HEK293 (cell line): ENCODE measurements around the gene CTDSPL2.
A peak's percentile ranks its signal among the peaks of the same experiment; 100 is the strongest.
"Not testable (repeated sequence)": the region's sequence is repeated elsewhere in the genome, so short reads cannot be mapped to it uniquely, and the experiment has no call there.

Experiments used
- CTCF ChIA-PET: fragments of 350-600 bp; formaldehyde crosslinking; extraction: SDS; loops from one replicate; lab custom pipeline; 2021; ENCODE audit warnings: antibody characterized with exemption; lab: Yijun Ruan, JAX
- POLR2A ChIA-PET: fragments of 300-600 bp; formaldehyde crosslinking; extraction: SDS; loops from one replicate; lab custom pipeline; 2020; ENCODE audit warnings: antibody characterized with exemption, inconsistent platforms; lab: Yijun Ruan, JAX
- H3K27ac ChIP-seq: fragments of 200-500 bp; sonication (Bioruptor generic); 2 replicates; pipeline ENCODE4 v1.5.1; 2014; ENCODE audit warnings: low read depth, low read length, control low read depth, inconsistent platforms; ENCODE audit errors: extremely low read depth
- H3K36me3 ChIP-seq, 2 experiments: fragments of 200-500 bp in 1 of 2; sonication (Bioruptor generic) in 1 of 2; 1 replicate in 1 of 2; 2 replicates in 1 of 2; pipeline ENCODE4 v1.5.1; 2014 to 2017; ENCODE audit warnings: inconsistent platforms in 2 of 2, low read length in 2 of 2; ENCODE audit not compliant: control insufficient read depth in 2 of 2, insufficient read depth in 1 of 2
- H3K4me1 ChIP-seq: fragments of 200-500 bp; sonication (Bioruptor generic); 2 replicates; pipeline ENCODE4 v1.5.1; 2014; ENCODE audit warnings: mild to moderate bottlenecking, low read length, inconsistent platforms; ENCODE audit not compliant: control insufficient read depth, insufficient read depth
- H3K4me3 ChIP-seq: 2 replicates; pipeline ENCODE4 v1.5.1; 2011; ENCODE audit warnings: low read depth, mild to moderate bottlenecking, control low read depth, low read length, moderate library complexity
- H3K9me3 ChIP-seq: fragments of 200-500 bp; sonication (Bioruptor generic); 2 replicates; pipeline ENCODE4 v1.5.1; 2014; ENCODE audit warnings: low read depth, low read length, inconsistent platforms; ENCODE audit not compliant: control insufficient read depth, insufficient read depth
- BCL11A ChIP-seq: fragments of 450-650 bp; formaldehyde crosslinking; IDR thresholded peaks from 2 replicates; pipeline ENCODE4 v1.5.1; 2016; ENCODE audit warnings: low read depth, missing biosample characterization, missing genetic modification characterization
- BCL6B ChIP-seq: fragments of 450-650 bp; formaldehyde crosslinking; IDR thresholded peaks from 2 replicates; pipeline ENCODE4 v1.5.1; 2017; ENCODE audit warnings: missing biosample characterization, missing genetic modification characterization
- GLIS2 ChIP-seq: fragments of 450-650 bp; formaldehyde crosslinking; IDR thresholded peaks from 2 replicates; pipeline ENCODE4 v1.5.1; 2016; ENCODE audit warnings: missing biosample characterization, missing genetic modification characterization
- HOXA7 ChIP-seq: sonication (generic); formaldehyde crosslinking; IDR thresholded peaks from 2 replicates; pipeline ENCODE4 v1.8.1; 2022; ENCODE audit warnings: missing genetic modification reagents, borderline replicate concordance
- KLF1 ChIP-seq: fragments of 450-650 bp; formaldehyde crosslinking; IDR thresholded peaks from 2 replicates; pipeline ENCODE4 v1.5.1; 2016; ENCODE audit warnings: missing biosample characterization, missing genetic modification characterization
- MZF1 ChIP-seq: fragments of 450-650 bp; formaldehyde crosslinking; IDR thresholded peaks from 2 replicates; pipeline ENCODE4 v1.5.1; 2017; ENCODE audit warnings: missing biosample characterization, missing genetic modification characterization, borderline replicate concordance
- SCRT2 ChIP-seq: fragments of 450-650 bp; formaldehyde crosslinking; IDR thresholded peaks from 2 replicates; pipeline ENCODE4 v1.5.1; 2016; ENCODE audit warnings: missing biosample characterization, missing genetic modification characterization
- TSHZ1 ChIP-seq: fragments of 450-650 bp; formaldehyde crosslinking; IDR thresholded peaks from 2 replicates; pipeline ENCODE4 v1.5.1; 2016; ENCODE audit warnings: missing biosample characterization, missing genetic modification characterization, borderline replicate concordance
- ZBTB17 ChIP-seq: fragments of 450-650 bp; formaldehyde crosslinking; IDR thresholded peaks from 2 replicates; pipeline ENCODE4 v1.5.1; 2016; ENCODE audit warnings: missing biosample characterization, missing genetic modification characterization
- ZFHX2 ChIP-seq: fragments of 450-650 bp; formaldehyde crosslinking; conservative IDR thresholded peaks from 2 replicates; pipeline ENCODE4 v1.5.1; 2016; ENCODE audit warnings: missing biosample characterization, missing genetic modification characterization
- ZNF121 ChIP-seq: fragments of 450-650 bp; formaldehyde crosslinking; IDR thresholded peaks from 2 replicates; pipeline ENCODE4 v1.5.1; 2016; ENCODE audit warnings: missing biosample characterization, missing genetic modification characterization
- ZNF16 ChIP-seq: fragments of 450-650 bp; formaldehyde crosslinking; IDR thresholded peaks from 2 replicates; pipeline ENCODE4 v1.5.1; 2016; ENCODE audit warnings: low read depth, missing biosample characterization, missing genetic modification characterization
- ZNF302 ChIP-seq: fragments of 450-650 bp; formaldehyde crosslinking; IDR thresholded peaks from 2 replicates; pipeline ENCODE4 v1.5.1; 2016; ENCODE audit warnings: missing biosample characterization, missing genetic modification characterization, low read depth
- ZNF311 ChIP-seq: fragments of 450-650 bp; formaldehyde crosslinking; IDR thresholded peaks from 2 replicates; pipeline ENCODE4 v1.5.1; 2017; ENCODE audit warnings: missing biosample characterization, missing genetic modification characterization, borderline replicate concordance
- ZNF354C ChIP-seq: fragments of 450-650 bp; formaldehyde crosslinking; IDR thresholded peaks from 2 replicates; pipeline ENCODE4 v1.5.1; 2016; ENCODE audit warnings: missing biosample characterization, missing genetic modification characterization, low read depth, borderline replicate concordance
- ZNF449 ChIP-seq: fragments of 450-650 bp; formaldehyde crosslinking; IDR thresholded peaks from 2 replicates; pipeline ENCODE4 v1.5.1; 2017; ENCODE audit warnings: missing biosample characterization, mild to moderate bottlenecking, missing genetic modification characterization, moderate library complexity
- ZNF473 ChIP-seq: fragments of 450-650 bp; formaldehyde crosslinking; IDR thresholded peaks from 2 replicates; pipeline ENCODE4 v1.5.1; 2017; ENCODE audit warnings: missing biosample characterization, missing genetic modification characterization
- ZNF510 ChIP-seq: fragments of 450-650 bp; formaldehyde crosslinking; IDR thresholded peaks from 2 replicates; pipeline ENCODE4 v1.5.1; 2018; ENCODE audit warnings: mild to moderate bottlenecking, missing genetic modification characterization, missing biosample characterization; ENCODE audit not compliant: insufficient replicate concordance
- ZNF530 ChIP-seq: fragments of 450-650 bp; formaldehyde crosslinking; IDR thresholded peaks from 2 replicates; pipeline ENCODE4 v1.5.1; 2016; ENCODE audit warnings: low read depth, missing biosample characterization, missing genetic modification characterization
- ZNF843 ChIP-seq: fragments of 450-650 bp; formaldehyde crosslinking; IDR thresholded peaks from 2 replicates; pipeline ENCODE4 v1.5.1; 2016; ENCODE audit warnings: missing biosample characterization, missing genetic modification characterization
- ZXDB ChIP-seq: fragments of 450-650 bp; formaldehyde crosslinking; IDR thresholded peaks from 2 replicates; pipeline ENCODE4 v1.5.1; 2016; ENCODE audit warnings: missing biosample characterization, missing genetic modification characterization

CTDSPL2 gene

GRCh38 chr15:44554934-44555723 lies 127.7 kb downstream of the CTDSPL2 start:
- Histone ChIP-seq H3K9me3 (no peaks in the 10 kb centered on the region), H3K36me3 (peaks cover 42 to 79% of the 10 kb centered on the region in 2 experiments), H3K27ac (no peak overlapping the region), H3K4me3 (no peak overlapping the region), H3K4me1 (no peaks in the 10 kb centered on the region)
- ChIA-PET POLR2A (no interaction called here), CTCF (interaction anchor here (2.8 kb wide), 1 partner anchor 9 kb away, joined by 12 read pairs; no protein-coding TSS in a partner anchor)
- TF ChIP-seq ZNF16 (tag by site-specific recombination) (no peak), SCRT2 (peak; percentile 44; the same call in 1 of the 2 replicates)

GRCh38 chr15:44560926-44561325 lies 133.5 kb downstream of the CTDSPL2 start:
- POLR2A ChIA-PET, H3K9me3 ChIP-seq, H3K4me1 ChIP-seq, H3K4me3 ChIP-seq, H3K27ac ChIP-seq, CTCF ChIA-PET: not testable (repeated sequence)
- peaks cover 36 to 92% of the 10 kb centered on the region in 2 experiments for H3K36me3 ChIP-seq

GRCh38 chr15:44565387-44566154 lies 138.1 kb downstream of the CTDSPL2 start:
- ChIA-PET CTCF (no interaction called here), POLR2A (no interaction called here)
- no peak overlapping the region for H3K4me3 ChIP-seq
- no peak for TF ChIP-seq KLF1
- TF ChIP-seq ZBTB17, result no peak
- no peak for TF ChIP-seq MZF1 (tag by site-specific recombination)
- no peak for TF ChIP-seq ZNF302 (tag by site-specific recombination)
- TF ChIP-seq GLIS2 (tag by site-specific recombination), result no peak
- TF ChIP-seq ZFHX2 (tag by site-specific recombination), result no peak
- TF ChIP-seq BCL6B (tag by site-specific recombination), result no peak
- no peak for TF ChIP-seq ZNF311
- no peak for TF ChIP-seq HOXA7 (CRISPR knock-in tag)
- no peak for TF ChIP-seq BCL11A
- TF ChIP-seq ZNF354C (tag by site-specific recombination), result no peak
- TF ChIP-seq ZNF121 (tag by site-specific recombination), result no peak
- TF ChIP-seq ZXDB (tag by site-specific recombination), result no peak
- TF ChIP-seq ZNF530 (tag by site-specific recombination), result no peak
- TF ChIP-seq ZNF473, result no peak
- H3K27ac ChIP-seq, result no peak overlapping the region
- peaks cover 18 to 81% of the 10 kb centered on the region in 2 experiments for H3K36me3 ChIP-seq
- no peaks in the 10 kb centered on the region for H3K4me1 ChIP-seq
- H3K9me3 ChIP-seq, result no peaks in the 10 kb centered on the region

GRCh38 chr15:44566155-44566540 lies 138.7 kb downstream of the CTDSPL2 start:
- H3K4me3 ChIP-seq, result no peak overlapping the region
- H3K36me3 ChIP-seq, result peaks cover 18 to 78% of the 10 kb centered on the region in 2 experiments
- no peaks in the 10 kb centered on the region for H3K9me3 ChIP-seq
- no peak for TF ChIP-seq TSHZ1
- no peak for TF ChIP-seq ZNF510 (tag by site-specific recombination)
- TF ChIP-seq ZNF449 (tag by site-specific recombination), result no peak
- no peak for TF ChIP-seq ZNF843 (tag by site-specific recombination)
- ChIA-PET POLR2A (no interaction called here), CTCF (no interaction called here)
- no peak overlapping the region for H3K27ac ChIP-seq
- H3K4me1 ChIP-seq, result no peaks in the 10 kb centered on the region
